HEK293T (cell line): ENCODE measurements around the gene CFAP70.
"Not testable (repeated sequence)": the region's sequence is repeated elsewhere in the genome, so short reads cannot be mapped to it uniquely, and the experiment has no call there.

Experiments used
- CTCF ChIA-PET: fragments of 350-600 bp; formaldehyde crosslinking; extraction: SDS; loops from one replicate; lab custom pipeline; 2021; ENCODE audit warnings: antibody characterized with exemption, inconsistent platforms; lab: Yijun Ruan, JAX
- POLR2A ChIA-PET: fragments of 350-600 bp; formaldehyde crosslinking; extraction: SDS; loops from one replicate; lab custom pipeline; 2020; ENCODE audit warnings: antibody characterized with exemption, inconsistent platforms; lab: Yijun Ruan, JAX
- DNase-seq: peaks from one replicate; pipeline ENCODE4 v3.0.0; 2012; ENCODE audit warnings: mixed read lengths; ENCODE audit errors: extremely low spot score
- ARNT ChIP-seq: fragments of 450-650 bp; IDR thresholded peaks from 2 replicates; pipeline ENCODE4 v1.6.1; 2017; ENCODE audit warnings: mild to moderate bottlenecking
- BHLHE40 ChIP-seq: fragments of 450-650 bp; IDR thresholded peaks from 2 replicates; pipeline ENCODE4 v1.6.1; 2016; ENCODE audit warnings: mild to moderate bottlenecking, moderate library complexity, borderline replicate concordance
- CTBP1 ChIP-seq: fragments of 450-650 bp; IDR thresholded peaks from 2 replicates; pipeline ENCODE4 v1.6.1; 2016; ENCODE audit warnings: borderline replicate concordance
- ELF4 ChIP-seq: fragments of 450-650 bp; IDR thresholded peaks from 2 replicates; pipeline ENCODE4 v1.6.1; 2017; ENCODE audit warnings: antibody characterized with exemption
- FOXA1 ChIP-seq: fragments of 450-650 bp; IDR thresholded peaks from 2 replicates; pipeline ENCODE4 v1.6.1; 2016; ENCODE audit warnings: mild to moderate bottlenecking
- FOXK2 ChIP-seq: fragments of 450-650 bp; IDR thresholded peaks from 2 replicates; pipeline ENCODE4 v1.6.1; 2016; ENCODE audit warnings: mild to moderate bottlenecking
- FOXM1 ChIP-seq: fragments of 450-650 bp; IDR thresholded peaks from 2 replicates; pipeline ENCODE4 v1.6.1; 2017; ENCODE audit warnings: mild to moderate bottlenecking, borderline replicate concordance
- HDGF ChIP-seq: fragments of 450-650 bp; IDR thresholded peaks from 2 replicates; pipeline ENCODE4 v1.6.1; 2017; ENCODE audit warnings: antibody characterized with exemption, borderline replicate concordance
- L3MBTL2 ChIP-seq: fragments of 450-650 bp; conservative IDR thresholded peaks from 2 replicates; pipeline ENCODE4 v1.6.1; 2016; ENCODE audit warnings: mild to moderate bottlenecking
- LEF1 ChIP-seq: fragments of 450-650 bp; IDR thresholded peaks from 2 replicates; pipeline ENCODE4 v1.6.1; 2017; ENCODE audit warnings: mild to moderate bottlenecking, borderline replicate concordance
- NFRKB ChIP-seq: fragments of 450-650 bp; IDR thresholded peaks from 2 replicates; pipeline ENCODE4 v1.6.1; 2016; ENCODE audit warnings: mild to moderate bottlenecking, moderate library complexity
- PKNOX1 ChIP-seq: fragments of 450-650 bp; IDR thresholded peaks from 2 replicates; pipeline ENCODE4 v1.6.1; 2016
- SP1 ChIP-seq: fragments of 450-650 bp; IDR thresholded peaks from 2 replicates; pipeline ENCODE4 v1.6.1; 2017
- SUZ12 ChIP-seq: fragments of 450-650 bp; IDR thresholded peaks from 2 replicates; pipeline ENCODE4 v1.6.1; 2016; ENCODE audit warnings: mild to moderate bottlenecking
- TARDBP ChIP-seq: fragments of 450-650 bp; IDR thresholded peaks from 2 replicates; pipeline ENCODE4 v1.6.1; 2016
- ZNF384 ChIP-seq: fragments of 450-650 bp; IDR thresholded peaks from 2 replicates; pipeline ENCODE4 v1.6.1; 2016

CFAP70 gene

GRCh38 chr10:73333202-73333601 lies 25.5 kb downstream of the CFAP70 start:
- TF ChIP-seq PKNOX1 (no peak), L3MBTL2 (no peak), LEF1 (no peak), BHLHE40 (no peak), FOXK2 (no peak), ZNF384 (no peak), ELF4 (no peak), NFRKB (no peak), HDGF (no peak)
- ChIA-PET POLR2A (interaction anchor here (1.3 to 2.0 kb wide), 2 partner anchors 25 to 86 kb away, joined by 3 to 5 read pairs; partner anchors contain the start of genes CFAP70 and DNAJC9), CTCF (no interaction called here)
- no peak for DNase-seq

DNA sequence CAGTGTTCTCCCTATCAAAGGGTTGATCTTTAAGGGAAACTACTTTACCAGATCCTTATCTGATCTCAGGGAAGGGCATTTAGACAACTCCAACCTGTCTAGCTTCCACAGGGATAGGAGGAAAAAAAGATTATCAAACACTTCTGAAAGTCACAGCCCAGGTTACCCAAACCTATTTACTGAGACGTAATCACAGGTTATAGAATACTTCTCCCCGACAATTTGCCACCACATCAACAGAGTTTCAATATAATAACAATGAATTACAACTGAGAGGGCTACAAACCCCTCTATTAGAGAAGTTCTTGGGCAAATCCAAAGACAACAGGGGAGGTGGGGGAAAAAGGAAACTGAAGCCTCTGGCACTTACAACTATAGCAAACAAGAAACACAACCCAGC lies 26.3 kb downstream of the CFAP70 start:
- TF ChIP-seq FOXA1 (no peak), NFRKB (no peak), CTBP1 (no peak), HDGF (no peak), L3MBTL2 (no peak)
- no peak for DNase-seq
- POLR2A ChIA-PET, result interaction anchor here (1.3 to 2.0 kb wide), 2 partner anchors 26 to 86 kb away, joined by 3 to 5 read pairs; partner anchors contain the start of genes CFAP70 and DNAJC9
- CTCF ChIA-PET, result no interaction called here

GRCh38 chr10:73328523-73328922 lies 30.1 kb downstream of the CFAP70 start:
- CTCF ChIA-PET, DNase-seq, POLR2A ChIA-PET: not testable (repeated sequence)

DNA sequence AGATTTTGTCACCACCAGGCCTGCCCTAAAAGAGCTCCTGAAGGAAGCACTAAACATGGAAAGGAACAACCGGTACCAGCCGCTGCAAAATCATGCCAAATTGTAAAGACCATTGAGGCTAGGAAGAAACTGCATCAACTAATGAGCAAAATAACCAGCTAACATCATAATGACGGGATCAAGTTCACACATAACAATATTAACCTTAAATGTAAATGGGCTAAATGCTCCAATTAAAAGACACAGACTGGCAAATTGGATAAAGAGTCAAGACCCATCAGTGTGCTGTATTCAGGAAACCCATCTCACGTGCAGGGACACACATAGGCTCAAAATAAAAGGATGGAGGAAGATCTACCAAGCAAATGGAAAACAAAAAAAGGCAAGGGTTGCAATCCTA lies 33.4 kb downstream of the CFAP70 start:
- DNase-seq, POLR2A ChIA-PET, CTCF ChIA-PET: not testable (repeated sequence)

DNA sequence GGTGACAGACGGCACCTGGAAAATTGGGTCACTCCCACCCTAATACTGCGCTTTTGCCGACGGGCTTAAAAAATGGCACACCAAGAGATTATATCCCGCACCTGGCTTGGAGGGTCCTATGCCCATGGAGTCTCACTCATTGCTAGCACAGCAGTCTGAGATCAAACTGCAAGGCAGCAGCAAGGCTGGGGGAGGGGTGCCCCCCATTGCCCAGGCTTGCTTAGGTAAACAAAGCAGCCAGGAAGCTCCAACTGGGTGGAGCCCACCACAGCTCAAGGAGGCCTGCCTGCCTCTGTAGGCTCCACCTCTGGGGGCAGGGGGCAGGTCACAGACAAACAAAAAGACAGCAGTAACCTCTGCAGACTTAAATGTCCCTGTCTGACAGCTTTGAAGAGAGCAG lies 35.1 kb downstream of the CFAP70 start:
- DNase-seq, CTCF ChIA-PET, POLR2A ChIA-PET: not testable (repeated sequence)

DNA sequence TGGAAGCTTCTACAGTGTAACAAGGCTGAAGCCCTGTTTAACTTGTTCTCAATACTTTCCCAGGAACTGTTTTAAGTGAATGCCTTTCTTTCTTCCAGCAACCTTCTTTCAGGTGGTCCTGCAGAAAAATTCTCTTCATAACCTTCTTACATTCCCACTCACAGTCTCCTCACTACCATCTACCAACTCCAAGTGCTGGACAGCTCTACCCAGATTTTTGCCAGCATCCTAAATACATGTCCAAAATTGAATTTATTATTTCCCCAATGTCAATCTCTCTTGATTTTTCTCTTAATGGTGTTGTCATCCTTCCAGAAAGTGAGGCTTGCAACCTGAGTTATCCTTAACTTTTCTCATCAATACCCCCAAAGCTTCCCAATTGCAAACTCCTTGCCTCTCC lies 48.2 kb downstream of the CFAP70 start:
- ChIA-PET CTCF (no interaction called here), POLR2A (no interaction called here)
- no peak for DNase-seq
- TF ChIP-seq ZNF384, result no peak
- TF ChIP-seq PKNOX1, result no peak
- TF ChIP-seq L3MBTL2, result no peak
- no peak for TF ChIP-seq ARNT
- TF ChIP-seq NFRKB, result no peak
- no peak for TF ChIP-seq CTBP1
- TF ChIP-seq ELF4, result no peak
- no peak for TF ChIP-seq HDGF
- no peak for TF ChIP-seq BHLHE40
- TF ChIP-seq LEF1, result no peak
- no peak for TF ChIP-seq FOXK2
- no peak for TF ChIP-seq SP1
- no peak for TF ChIP-seq FOXM1
- no peak for TF ChIP-seq FOXA1
- no peak for TF ChIP-seq TARDBP
- TF ChIP-seq SUZ12, result no peak

DNA sequence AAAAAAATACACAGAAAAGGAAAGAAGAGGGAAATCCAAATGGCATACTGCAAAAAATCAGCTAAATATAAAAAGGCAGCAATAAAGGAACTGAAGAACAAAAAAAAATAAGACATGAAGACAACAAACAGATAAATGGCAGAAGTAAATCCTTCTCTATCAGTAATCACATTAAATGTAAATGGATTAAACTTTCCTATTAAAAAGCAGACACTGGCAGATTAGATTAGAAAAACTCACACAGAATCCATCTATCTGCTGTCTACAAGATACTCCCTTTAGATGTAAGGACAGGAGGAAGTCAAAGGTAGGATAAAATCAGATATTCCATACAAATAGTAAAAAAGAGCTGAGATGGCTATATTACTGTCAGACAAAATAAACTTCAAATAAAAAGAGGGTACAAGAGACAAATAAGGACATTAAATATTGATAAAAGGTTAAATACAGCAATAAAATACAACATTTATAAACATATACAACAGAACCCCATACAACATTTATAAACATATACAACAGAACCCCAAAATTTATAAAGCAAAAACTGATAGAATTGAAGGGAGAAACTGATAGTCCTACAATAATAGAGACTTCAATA lies 51.4 kb downstream of the CFAP70 start:
- no peak for DNase-seq
- POLR2A ChIA-PET, result no interaction called here
- CTCF ChIA-PET, result no interaction called here
- TF ChIP-seq ZNF384 (no peak), FOXK2 (no peak), L3MBTL2 (no peak), SUZ12 (no peak), HDGF (no peak), CTBP1 (no peak), TARDBP (no peak), SP1 (no peak), LEF1 (no peak), ARNT (no peak), ELF4 (no peak), PKNOX1 (no peak), NFRKB (no peak), FOXM1 (no peak), BHLHE40 (no peak), FOXA1 (no peak)
